Spleen (tissue), 7 donors: ENCODE data around the gene GRK4.

Source experiments
- POLR2A ChIP-seq, 3 donors: fragments of 450-650 bp; IDR thresholded peaks; one replicate each; pipeline ENCODE4 v1.5.1; 2017; ENCODE audit warnings: antibody characterized with exemption in 3 of 3, mild to moderate bottlenecking in 1 of 3
- TF ChIP-seq, protein P1 (sequence below), 11 experiments: fragments of 200-600 bp in 7 of 11; fragments of 450-650 bp in 4 of 11; sonication (generic) in 4 of 11; IDR thresholded peaks in 8 of 11; conservative IDR thresholded peaks in 3 of 11; 1 replicate in 7 of 11; 2 replicates in 4 of 11; pipeline versions ENCODE4 v1.4.0 to v1.8.0; 2016 to 2021; ENCODE audit warnings: antibody characterized with exemption in 11 of 11, inconsistent platforms in 4 of 11, mild to moderate bottlenecking in 1 of 11
- donor health status: DM: no; HTN: no; CAD: no; lungs with moderate emphysema.
- donor health status: DM: no; HTN: no; CAD: no.
- donor health status: DM: no; HTN: no; CAD: no.

DNA sequence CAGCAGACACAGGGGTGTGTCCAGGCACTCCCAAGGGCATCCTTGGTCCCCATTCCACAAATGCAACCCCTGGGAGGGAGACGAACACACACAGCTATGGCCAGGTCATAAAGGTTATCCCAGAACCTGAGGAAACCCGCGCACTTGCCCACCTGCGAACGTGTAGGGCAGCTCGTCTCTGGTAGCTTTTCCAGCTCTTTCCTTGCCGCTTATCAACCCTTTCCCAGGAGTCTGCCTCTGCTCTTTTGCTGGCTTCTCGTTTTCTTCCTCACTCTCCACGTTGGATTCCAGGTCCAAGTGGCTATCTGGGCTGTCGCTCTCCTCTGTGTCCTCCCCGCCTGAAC is 13.6 kb upstream of the GRK4 start:
- TF ChIP-seq POLR2A (IDR thresholded peaks at IDR 0.05), result no peak
- TF ChIP-seq, protein P1, sequence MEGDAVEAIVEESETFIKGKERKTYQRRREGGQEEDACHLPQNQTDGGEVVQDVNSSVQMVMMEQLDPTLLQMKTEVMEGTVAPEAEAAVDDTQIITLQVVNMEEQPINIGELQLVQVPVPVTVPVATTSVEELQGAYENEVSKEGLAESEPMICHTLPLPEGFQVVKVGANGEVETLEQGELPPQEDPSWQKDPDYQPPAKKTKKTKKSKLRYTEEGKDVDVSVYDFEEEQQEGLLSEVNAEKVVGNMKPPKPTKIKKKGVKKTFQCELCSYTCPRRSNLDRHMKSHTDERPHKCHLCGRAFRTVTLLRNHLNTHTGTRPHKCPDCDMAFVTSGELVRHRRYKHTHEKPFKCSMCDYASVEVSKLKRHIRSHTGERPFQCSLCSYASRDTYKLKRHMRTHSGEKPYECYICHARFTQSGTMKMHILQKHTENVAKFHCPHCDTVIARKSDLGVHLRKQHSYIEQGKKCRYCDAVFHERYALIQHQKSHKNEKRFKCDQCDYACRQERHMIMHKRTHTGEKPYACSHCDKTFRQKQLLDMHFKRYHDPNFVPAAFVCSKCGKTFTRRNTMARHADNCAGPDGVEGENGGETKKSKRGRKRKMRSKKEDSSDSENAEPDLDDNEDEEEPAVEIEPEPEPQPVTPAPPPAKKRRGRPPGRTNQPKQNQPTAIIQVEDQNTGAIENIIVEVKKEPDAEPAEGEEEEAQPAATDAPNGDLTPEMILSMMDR (IDR thresholded peaks at IDR 0.05 in 8 of 11, conservative IDR thresholded peaks at IDR 0.05 in 3 of 11), result no peak
